GM12891 (cell line): ENCODE measurements around the gene ACP2.

Experiments used
- POLR2A ChIP-seq: IDR thresholded peaks from 2 replicates; pipeline ENCODE4 v1.6.1; 2011; ENCODE audit warnings: low read depth, low read length, control low read depth
- POLR2AphosphoS5 ChIP-seq: IDR thresholded peaks from 2 replicates; pipeline ENCODE4 v1.6.1; 2011; ENCODE audit warnings: low read depth, low read length, control low read depth
- POU2F2 ChIP-seq: IDR thresholded peaks from 2 replicates; pipeline ENCODE4 v1.6.1; 2011; ENCODE audit warnings: low read depth, mild to moderate bottlenecking, control low read depth, low read length, moderate library complexity
- TAF1 ChIP-seq: IDR thresholded peaks from 2 replicates; pipeline ENCODE4 v1.6.1; 2011; ENCODE audit warnings: low read depth, low read length, control low read depth

DNA sequence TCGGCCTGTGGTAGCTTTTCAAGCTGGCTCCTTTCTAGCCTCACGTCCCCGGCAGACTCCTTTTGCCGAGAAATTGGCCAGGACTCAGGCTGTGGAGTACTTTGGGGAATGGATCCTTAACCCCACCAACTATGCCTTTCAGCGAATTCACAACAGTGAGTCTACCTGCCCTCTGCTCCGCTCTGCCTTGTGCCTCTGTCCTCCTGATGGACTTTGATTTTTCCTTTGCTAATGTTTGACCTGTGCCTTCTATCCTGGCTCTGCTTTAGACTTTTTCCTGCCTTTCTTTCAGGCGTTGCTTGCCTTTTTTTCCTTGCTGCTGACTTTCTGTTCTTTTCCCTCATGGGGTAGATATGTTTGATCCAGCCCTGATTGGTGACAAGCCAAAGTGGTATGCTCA is 33.8 kb upstream of the ACP2 start:
- TF ChIP-seq TAF1 = no peak
- TF ChIP-seq POLR2AphosphoS5 = no peak
- no peak for TF ChIP-seq POLR2A
- no peak for TF ChIP-seq POU2F2
